ENCODE data around the gene EMILIN1. TPM values are rescaled to one million over a fixed set of nuclear protein-coding genes. Genes with fewer than 3 reads are reported as not detected.

Gene EMILIN1
- total and polyA plus RNA-seq, 2 donors (not counting 1 experiment from before 2014, with no cell fraction given) = 46.8 to 187 TPM

GRCh38 chr2:27038631-27039339, 39.6 kb upstream of the EMILIN1 start:
- H3K4me1 ChIP-seq (ENCODE audit: control insufficient read depth, extremely low read depth, insufficient read depth, low read length) = peaks cover 5% of the 10 kb centered on the region
- no peak for DNase-seq (ENCODE audit: low read depth in 2 of 2)
- H2AFZ ChIP-seq (ENCODE audit: low read length) = no peak overlapping the region
- no peak overlapping the region for H3K27ac ChIP-seq (ENCODE audit: insufficient read depth, low read length)
- H3K27me3 ChIP-seq (ENCODE audit: control insufficient read depth, insufficient read depth, low read length) = no peaks in the 10 kb centered on the region
- H3K36me3 ChIP-seq (ENCODE audit: control insufficient read depth, insufficient read depth, low read length) = peaks cover 51% of the 10 kb centered on the region
- no peak overlapping the region for H3K4me2 ChIP-seq (ENCODE audit: extremely low read depth, insufficient read depth, low read length)
- H3K4me3 ChIP-seq (replicated peaks in 1 of 4; ENCODE audit: control extremely low read depth in 1 of 4, insufficient read depth in 1 of 4, low read depth in 3 of 4, low read length in 4 of 4) = no peak overlapping the region
- H4K20me1 ChIP-seq (ENCODE audit: control insufficient read depth, extremely low read depth, insufficient read depth, low read length) = no peaks in the 10 kb centered on the region
- TF ChIP-seq, protein P1, sequence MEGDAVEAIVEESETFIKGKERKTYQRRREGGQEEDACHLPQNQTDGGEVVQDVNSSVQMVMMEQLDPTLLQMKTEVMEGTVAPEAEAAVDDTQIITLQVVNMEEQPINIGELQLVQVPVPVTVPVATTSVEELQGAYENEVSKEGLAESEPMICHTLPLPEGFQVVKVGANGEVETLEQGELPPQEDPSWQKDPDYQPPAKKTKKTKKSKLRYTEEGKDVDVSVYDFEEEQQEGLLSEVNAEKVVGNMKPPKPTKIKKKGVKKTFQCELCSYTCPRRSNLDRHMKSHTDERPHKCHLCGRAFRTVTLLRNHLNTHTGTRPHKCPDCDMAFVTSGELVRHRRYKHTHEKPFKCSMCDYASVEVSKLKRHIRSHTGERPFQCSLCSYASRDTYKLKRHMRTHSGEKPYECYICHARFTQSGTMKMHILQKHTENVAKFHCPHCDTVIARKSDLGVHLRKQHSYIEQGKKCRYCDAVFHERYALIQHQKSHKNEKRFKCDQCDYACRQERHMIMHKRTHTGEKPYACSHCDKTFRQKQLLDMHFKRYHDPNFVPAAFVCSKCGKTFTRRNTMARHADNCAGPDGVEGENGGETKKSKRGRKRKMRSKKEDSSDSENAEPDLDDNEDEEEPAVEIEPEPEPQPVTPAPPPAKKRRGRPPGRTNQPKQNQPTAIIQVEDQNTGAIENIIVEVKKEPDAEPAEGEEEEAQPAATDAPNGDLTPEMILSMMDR (conservative IDR thresholded peaks at IDR 0.05 in 1 of 2, IDR thresholded peaks at IDR 0.05 in 1 of 2; ENCODE audit: low read depth in 1 of 2, low read length in 2 of 2) = no peak
- no peak for TF ChIP-seq EZH2 (IDR thresholded peaks at IDR 0.05; ENCODE audit: low read length, missing control alignments)
- H3K79me2 ChIP-seq (ENCODE audit: control insufficient read depth, insufficient read depth, low read length) = peaks cover 14% of the 10 kb centered on the region
- no peak overlapping the region for H3K9ac ChIP-seq (ENCODE audit: insufficient read depth, low read length)
- H3K9me3 ChIP-seq (ENCODE audit: control insufficient read depth, insufficient read depth, low read depth, low read length) = no peaks in the 10 kb centered on the region

- DNase-seq (ENCODE audit: low read depth in 2 of 2) = no peak
- H3K9me3 ChIP-seq (ENCODE audit: control insufficient read depth, insufficient read depth, low read depth, low read length) = no peaks in the 10 kb centered on the region
- H2AFZ ChIP-seq (ENCODE audit: low read length) = no peak overlapping the region
- no peak overlapping the region for H3K27ac ChIP-seq (ENCODE audit: insufficient read depth, low read length)
- H3K27me3 ChIP-seq (ENCODE audit: control insufficient read depth, insufficient read depth, low read length) = no peaks in the 10 kb centered on the region
- H3K9ac ChIP-seq (ENCODE audit: insufficient read depth, low read length) = no peak overlapping the region
- H4K20me1 ChIP-seq (ENCODE audit: control insufficient read depth, extremely low read depth, insufficient read depth, low read length) = no peaks in the 10 kb centered on the region
- H3K79me2 ChIP-seq (ENCODE audit: control insufficient read depth, insufficient read depth, low read length) = peaks cover 8% of the 10 kb centered on the region
- H3K4me3 ChIP-seq (replicated peaks in 1 of 4; ENCODE audit: control extremely low read depth in 1 of 4, insufficient read depth in 1 of 4, low read depth in 3 of 4, low read length in 4 of 4) = no peak overlapping the region
- H3K4me1 ChIP-seq (ENCODE audit: control insufficient read depth, extremely low read depth, insufficient read depth, low read length) = peaks cover 2% of the 10 kb centered on the region
- H3K4me2 ChIP-seq (ENCODE audit: extremely low read depth, insufficient read depth, low read length) = no peak overlapping the region
- TF ChIP-seq, protein P1 (conservative IDR thresholded peaks at IDR 0.05 in 1 of 2, IDR thresholded peaks at IDR 0.05 in 1 of 2; ENCODE audit: low read depth in 1 of 2, low read length in 2 of 2) = no peak
- no peak for TF ChIP-seq EZH2 (IDR thresholded peaks at IDR 0.05; ENCODE audit: low read length, missing control alignments)
- H3K36me3 ChIP-seq (ENCODE audit: control insufficient read depth, insufficient read depth, low read length) = peaks cover 51% of the 10 kb centered on the region
These were observed 39.0 kb upstream of the EMILIN1 start for GRCh38 chr2:27039426-27039825.

DNA sequence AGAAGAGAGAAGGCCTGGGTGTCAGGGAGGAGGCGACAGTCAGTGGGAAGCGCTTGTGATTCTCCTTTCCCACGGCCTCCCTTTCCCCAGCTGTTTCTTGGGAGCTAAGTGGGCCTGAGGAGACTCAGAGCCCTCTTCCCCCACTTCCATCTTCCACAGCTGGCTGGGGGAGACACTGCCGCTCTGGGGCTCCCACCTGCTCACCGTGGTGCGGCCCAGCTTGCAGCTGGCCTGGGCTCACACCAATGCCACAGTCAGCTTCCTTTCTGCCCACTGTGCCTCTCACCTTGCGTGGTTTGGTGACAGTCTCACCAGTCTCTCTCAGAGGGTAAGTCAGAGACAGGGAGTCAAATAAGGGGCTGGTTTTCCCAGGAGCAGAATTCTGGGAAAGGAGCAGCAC, 38.5 kb upstream of the EMILIN1 start:
- no peak overlapping the region for H3K4me3 ChIP-seq (replicated peaks in 1 of 4; ENCODE audit: control extremely low read depth in 1 of 4, insufficient read depth in 1 of 4, low read depth in 3 of 4, low read length in 4 of 4)
- H3K79me2 ChIP-seq (ENCODE audit: control insufficient read depth, insufficient read depth, low read length) = peaks cover 7% of the 10 kb centered on the region
- peaks cover 2% of the 10 kb centered on the region for H3K4me1 ChIP-seq (ENCODE audit: control insufficient read depth, extremely low read depth, insufficient read depth, low read length)
- no peaks in the 10 kb centered on the region for H4K20me1 ChIP-seq (ENCODE audit: control insufficient read depth, extremely low read depth, insufficient read depth, low read length)
- no peak for DNase-seq (ENCODE audit: low read depth in 2 of 2)
- TF ChIP-seq, protein P1 (conservative IDR thresholded peaks at IDR 0.05 in 1 of 2, IDR thresholded peaks at IDR 0.05 in 1 of 2; ENCODE audit: low read depth in 1 of 2, low read length in 2 of 2) = no peak
- no peak for TF ChIP-seq EZH2 (IDR thresholded peaks at IDR 0.05; ENCODE audit: low read length, missing control alignments)
- H3K27me3 ChIP-seq (ENCODE audit: control insufficient read depth, insufficient read depth, low read length) = no peaks in the 10 kb centered on the region
- H2AFZ ChIP-seq (ENCODE audit: low read length) = no peak overlapping the region
- H3K4me2 ChIP-seq (ENCODE audit: extremely low read depth, insufficient read depth, low read length) = no peak overlapping the region
- H3K9ac ChIP-seq (ENCODE audit: insufficient read depth, low read length) = no peak overlapping the region
- no peaks in the 10 kb centered on the region for H3K9me3 ChIP-seq (ENCODE audit: control insufficient read depth, insufficient read depth, low read depth, low read length)
- no peak overlapping the region for H3K27ac ChIP-seq (ENCODE audit: insufficient read depth, low read length)
- peaks cover 51% of the 10 kb centered on the region for H3K36me3 ChIP-seq (ENCODE audit: control insufficient read depth, insufficient read depth, low read length)

Data from fibroblast of lung (primary cell).